Measurements from ENCODE around the gene POLR2L. TPM values are rescaled to one million over a fixed set of nuclear protein-coding genes. Genes with fewer than 3 reads are reported as not detected.

POLR2L gene
- total RNA-seq, 1 donor from 2014 or later, result 53.8 TPM

DNA sequence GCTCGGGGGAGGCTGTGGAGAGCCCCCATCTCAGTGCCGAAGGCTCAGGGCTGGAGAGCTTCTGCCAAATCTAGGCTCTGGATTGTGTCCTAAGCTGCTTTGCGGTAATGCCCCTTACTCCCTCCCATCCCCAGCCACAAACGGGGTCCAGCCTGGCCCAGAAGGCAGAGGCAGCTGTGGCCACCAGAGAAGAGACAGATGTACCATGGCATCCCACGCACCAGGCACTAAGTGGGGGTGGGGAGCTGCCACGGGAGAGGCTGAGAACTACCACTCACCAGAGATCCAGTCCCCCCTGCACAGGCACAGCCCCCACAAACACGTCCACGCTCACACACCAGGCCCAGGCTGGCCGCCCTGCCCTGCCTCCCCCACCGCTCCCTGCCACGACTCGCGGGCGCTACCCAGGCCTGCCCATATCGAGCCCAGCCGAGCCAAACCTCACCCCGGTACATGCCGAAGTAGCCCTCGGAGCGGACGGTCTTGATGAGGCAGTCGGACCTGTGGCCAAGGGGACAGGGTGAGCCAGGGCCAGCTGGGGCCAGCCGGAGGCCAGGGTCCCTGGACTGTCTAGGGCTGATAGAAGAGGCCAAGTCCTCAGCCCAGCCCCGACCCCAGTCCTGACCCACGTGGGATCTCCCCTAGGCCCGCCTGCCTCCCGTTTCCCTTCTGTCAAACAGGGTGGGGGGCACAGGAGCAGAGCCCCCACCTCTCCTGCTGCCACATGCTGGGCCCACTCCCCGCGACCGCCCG, 48.1 kb downstream of the POLR2L start:
- H3K27ac ChIP-seq, result no peak overlapping the region
- H3K9me3 ChIP-seq, result no peaks in the 10 kb centered on the region
- no peaks in the 10 kb centered on the region for H3K36me3 ChIP-seq
- DNase-seq (ENCODE audit: extremely low spot score in 2 of 2), result no peak
- intact Hi-C loops (cut with DNase I), result no loop called here
- TF ChIP-seq POLR2A (IDR thresholded peaks at IDR 0.05) (no peak), POLR2AphosphoS5 (IDR thresholded peaks at IDR 0.05; ENCODE audit: insufficient read depth in 1 of 2, low read depth in 1 of 2) (no peak)
- TF ChIP-seq, protein P1, sequence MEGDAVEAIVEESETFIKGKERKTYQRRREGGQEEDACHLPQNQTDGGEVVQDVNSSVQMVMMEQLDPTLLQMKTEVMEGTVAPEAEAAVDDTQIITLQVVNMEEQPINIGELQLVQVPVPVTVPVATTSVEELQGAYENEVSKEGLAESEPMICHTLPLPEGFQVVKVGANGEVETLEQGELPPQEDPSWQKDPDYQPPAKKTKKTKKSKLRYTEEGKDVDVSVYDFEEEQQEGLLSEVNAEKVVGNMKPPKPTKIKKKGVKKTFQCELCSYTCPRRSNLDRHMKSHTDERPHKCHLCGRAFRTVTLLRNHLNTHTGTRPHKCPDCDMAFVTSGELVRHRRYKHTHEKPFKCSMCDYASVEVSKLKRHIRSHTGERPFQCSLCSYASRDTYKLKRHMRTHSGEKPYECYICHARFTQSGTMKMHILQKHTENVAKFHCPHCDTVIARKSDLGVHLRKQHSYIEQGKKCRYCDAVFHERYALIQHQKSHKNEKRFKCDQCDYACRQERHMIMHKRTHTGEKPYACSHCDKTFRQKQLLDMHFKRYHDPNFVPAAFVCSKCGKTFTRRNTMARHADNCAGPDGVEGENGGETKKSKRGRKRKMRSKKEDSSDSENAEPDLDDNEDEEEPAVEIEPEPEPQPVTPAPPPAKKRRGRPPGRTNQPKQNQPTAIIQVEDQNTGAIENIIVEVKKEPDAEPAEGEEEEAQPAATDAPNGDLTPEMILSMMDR (IDR thresholded peaks at IDR 0.05), result no peak
- H3K27me3 ChIP-seq, result no peaks in the 10 kb centered on the region
- no peak overlapping the region for H3K4me3 ChIP-seq
- peaks cover 50% of the 10 kb centered on the region for H3K4me1 ChIP-seq

DNA sequence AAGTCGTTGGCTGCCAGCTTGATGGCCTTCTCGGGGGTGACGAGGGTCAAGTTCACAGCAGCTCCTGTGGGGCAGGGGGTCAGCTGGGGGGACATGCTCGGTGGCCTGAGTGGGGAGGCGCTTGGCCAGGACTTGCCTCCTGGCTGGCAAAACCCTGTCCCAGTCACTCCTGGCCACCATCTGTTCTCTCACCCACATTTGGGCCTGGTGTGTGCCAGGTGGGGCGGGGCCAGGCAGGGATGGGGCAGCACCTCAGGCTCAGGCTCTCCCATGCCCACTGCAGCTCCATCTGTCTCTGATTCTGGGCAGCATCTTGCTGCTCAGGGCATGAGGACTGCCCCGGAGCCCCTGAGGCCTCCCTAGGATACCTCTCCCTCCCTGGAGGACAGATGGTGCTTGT, 48.8 kb downstream of the POLR2L start:
- Histone ChIP-seq H3K9me3 (no peaks in the 10 kb centered on the region), H3K4me1 (peaks cover 48% of the 10 kb centered on the region)
- intact Hi-C loops (cut with DNase I), result no loop called here

DNA sequence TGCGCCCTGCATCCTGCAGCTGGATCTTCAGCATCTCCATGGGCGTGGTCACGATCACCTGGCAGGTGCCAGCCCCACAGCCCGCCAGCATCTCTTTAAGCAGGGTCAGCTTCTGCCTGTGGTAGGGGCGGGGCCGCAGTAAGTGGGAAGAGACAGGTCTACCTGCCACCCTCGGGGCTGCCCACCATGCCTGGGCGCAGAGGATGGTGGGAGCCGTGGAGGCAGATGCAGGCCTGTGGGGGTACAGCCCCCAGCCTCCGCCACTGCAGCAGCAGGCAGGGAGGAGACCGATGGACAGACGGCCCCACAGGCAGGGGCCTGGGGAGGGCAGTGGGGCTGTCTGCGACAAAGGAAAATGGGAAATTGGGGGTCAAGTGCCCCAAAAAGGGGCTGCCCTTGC, 49.5 kb downstream of the POLR2L start:
- intact Hi-C loops (cut with DNase I), result no loop called here
- no peak for DNase-seq (ENCODE audit: extremely low spot score in 2 of 2)
- Histone ChIP-seq H3K9me3 (no peaks in the 10 kb centered on the region), H3K27ac (no peak overlapping the region), H3K4me1 (peaks cover 44% of the 10 kb centered on the region), H3K27me3 (no peaks in the 10 kb centered on the region), H3K4me3 (no peak overlapping the region), H3K36me3 (no peaks in the 10 kb centered on the region)
- TF ChIP-seq, protein P1 (IDR thresholded peaks at IDR 0.05), result no peak
- TF ChIP-seq POLR2AphosphoS5 (IDR thresholded peaks at IDR 0.05; ENCODE audit: insufficient read depth in 1 of 2, low read depth in 1 of 2) (no peak), POLR2A (IDR thresholded peaks at IDR 0.05) (no peak)

More for the DNA sequence above, 48.8 kb downstream of the POLR2L start:
- no peaks in the 10 kb centered on the region for H3K36me3 ChIP-seq
- TF ChIP-seq POLR2A (IDR thresholded peaks at IDR 0.05), result no peak
- no peak for TF ChIP-seq POLR2AphosphoS5 (IDR thresholded peaks at IDR 0.05; ENCODE audit: insufficient read depth in 1 of 2, low read depth in 1 of 2)
- TF ChIP-seq, protein P1 (IDR thresholded peaks at IDR 0.05), result no peak
- no peak overlapping the region for H3K4me3 ChIP-seq
- no peak overlapping the region for H3K27ac ChIP-seq
- no peaks in the 10 kb centered on the region for H3K27me3 ChIP-seq
- DNase-seq (ENCODE audit: extremely low spot score in 2 of 2), result no peak

DNA sequence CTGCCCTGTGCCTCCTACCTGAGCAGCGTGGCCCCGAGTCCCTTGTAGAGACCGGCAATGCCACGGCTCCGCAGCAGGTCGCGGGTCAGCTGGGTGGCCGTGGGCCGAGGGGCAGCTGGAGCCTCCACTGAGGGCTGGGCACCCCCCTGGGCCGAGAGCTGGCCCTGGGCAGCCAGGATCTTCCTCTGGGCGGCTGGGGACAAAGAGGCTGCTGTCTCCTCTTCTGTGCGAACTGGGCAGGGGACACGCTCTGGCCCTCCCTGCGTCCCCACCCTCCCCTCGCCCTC, 49.9 kb downstream of the POLR2L start:
- Histone ChIP-seq H3K27ac (no peak overlapping the region), H3K36me3 (no peaks in the 10 kb centered on the region), H3K4me1 (peaks cover 44% of the 10 kb centered on the region), H3K9me3 (no peaks in the 10 kb centered on the region), H3K27me3 (no peaks in the 10 kb centered on the region), H3K4me3 (no peak overlapping the region)
- intact Hi-C loops (cut with DNase I), result no loop called here
- TF ChIP-seq POLR2AphosphoS5 (IDR thresholded peaks at IDR 0.05; ENCODE audit: insufficient read depth in 1 of 2, low read depth in 1 of 2) (no peak), POLR2A (IDR thresholded peaks at IDR 0.05) (no peak)
- DNase-seq (ENCODE audit: extremely low spot score in 2 of 2), result no peak

DNA sequence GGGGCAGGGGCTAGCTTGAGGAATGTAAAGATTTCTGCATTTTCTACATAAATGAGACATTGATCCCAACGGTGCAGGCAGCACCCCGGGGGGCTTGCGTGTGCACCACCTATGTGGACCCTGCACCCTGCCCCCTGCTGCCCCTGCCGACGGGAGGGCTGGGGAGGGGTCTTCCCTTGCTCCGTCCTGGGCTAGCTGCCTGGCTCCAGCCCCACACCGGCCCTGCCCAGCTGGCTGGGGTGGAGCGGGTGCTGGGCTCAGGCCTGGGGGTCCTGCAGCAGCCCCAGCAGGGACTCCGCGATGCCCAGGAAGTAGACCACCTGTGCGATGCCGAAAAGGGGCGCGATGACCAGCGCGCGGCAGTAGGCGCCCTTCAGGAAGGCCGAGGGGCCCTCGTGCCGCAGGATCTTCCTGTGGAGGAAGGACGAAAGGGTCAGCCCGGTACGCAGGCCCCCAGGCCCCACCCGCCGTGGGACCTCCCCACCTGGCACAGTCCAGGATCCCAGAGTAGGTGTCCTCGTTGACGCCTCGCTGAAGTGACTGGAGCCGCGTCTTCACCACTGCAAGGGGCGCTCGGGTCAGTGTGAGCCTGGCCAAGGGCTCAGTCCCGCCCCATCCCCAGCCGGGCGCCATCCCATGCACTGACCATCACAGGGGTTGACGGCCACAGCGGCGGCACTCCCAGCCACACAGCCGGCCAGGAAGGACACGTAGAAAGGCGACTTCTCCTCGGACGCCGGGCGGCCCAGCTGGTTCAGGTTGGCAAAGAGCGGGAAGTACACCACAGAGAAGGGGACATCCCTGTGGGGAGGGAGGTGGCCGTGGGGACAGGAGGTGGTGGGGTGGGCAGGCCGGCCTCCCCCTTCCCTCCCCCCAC, 50.4 kb downstream of the POLR2L start:
- no peak overlapping the region for H3K27ac ChIP-seq
- H3K9me3 ChIP-seq, result no peaks in the 10 kb centered on the region
- intact Hi-C loops (cut with DNase I), result no loop called here
- no peak for DNase-seq (ENCODE audit: extremely low spot score in 2 of 2)
- no peaks in the 10 kb centered on the region for H3K36me3 ChIP-seq
- H3K4me3 ChIP-seq, result no peak overlapping the region
- peaks cover 40% of the 10 kb centered on the region for H3K4me1 ChIP-seq
- H3K27me3 ChIP-seq, result no peaks in the 10 kb centered on the region
- no peak for TF ChIP-seq POLR2AphosphoS5 (IDR thresholded peaks at IDR 0.05; ENCODE audit: insufficient read depth in 1 of 2, low read depth in 1 of 2)
- TF ChIP-seq, protein P1 (IDR thresholded peaks at IDR 0.05), result no peak
- no peak for TF ChIP-seq POLR2A (IDR thresholded peaks at IDR 0.05)
